ENCODE data around the gene ZCCHC3. TPM values are rescaled to one million over a fixed set of nuclear protein-coding genes. Genes with fewer than 3 reads are reported as not detected.

ZCCHC3 gene
- total RNA-seq, 2 experiments from 2014 or later = 28.4 to 29.0 TPM

GRCh38 chr20:288956-289692, 8.2 kb upstream of the ZCCHC3 start:
- POLR2A ChIA-PET = no interaction called here
- Mint-ChIP-seq H3K27me3 (ENCODE audit: low read depth) (no peaks in the 10 kb centered on the region), H3K27ac (no peak overlapping the region), H3K4me1 (ENCODE audit: low read depth) (peaks cover 13% of the 10 kb centered on the region), H3K36me3 (ENCODE audit: low read depth) (no peaks in the 10 kb centered on the region), H3K4me3 (no peak overlapping the region), H3K9me3 (ENCODE audit: insufficient read depth) (no peaks in the 10 kb centered on the region)
- no peak for ATAC-seq
- DNase-seq = no peak
- CTCF ChIA-PET = interaction anchor here (1.2 to 2.0 kb wide), 4 partner anchors 23 to 42 kb away, joined by 3 to 11 read pairs (median 4); partner anchors contain the start of gene SOX12

GRCh38 chr20:289693-290083, 7.7 kb upstream of the ZCCHC3 start:
- H3K36me3 Mint-ChIP-seq (ENCODE audit: low read depth) = no peaks in the 10 kb centered on the region
- no peak overlapping the region for H3K4me3 Mint-ChIP-seq
- no peak overlapping the region for H3K27ac Mint-ChIP-seq
- no peaks in the 10 kb centered on the region for H3K9me3 Mint-ChIP-seq (ENCODE audit: insufficient read depth)
- peaks cover 14% of the 10 kb centered on the region for H3K4me1 Mint-ChIP-seq (ENCODE audit: low read depth)
- no peak for DNase-seq
- H3K27me3 Mint-ChIP-seq (ENCODE audit: low read depth) = no peaks in the 10 kb centered on the region
- POLR2A ChIA-PET = no interaction called here
- CTCF ChIA-PET = interaction anchor here (1.2 to 2.0 kb wide), 3 partner anchors 24 to 42 kb away, joined by 4 to 11 read pairs (median 5); partner anchors contain the start of gene SOX12
- no peak for ATAC-seq

GRCh38 chr20:290084-290831, 7.1 kb upstream of the ZCCHC3 start, which contains the start of gene C20orf96:
Gene C20orf96, minus strand, starts transcription at chr20:290750. Its CDS starts 140 bp downstream, at chr20:290610.
- Mint-ChIP-seq H3K4me1 (ENCODE audit: low read depth) (peaks cover 17% of the 10 kb centered on the region), H3K36me3 (ENCODE audit: low read depth) (no peaks in the 10 kb centered on the region), H3K27ac (no peak within 1 kb of the TSS), H3K27me3 (ENCODE audit: low read depth) (no peaks in the 10 kb centered on the region), H3K9me3 (ENCODE audit: insufficient read depth) (no peaks in the 10 kb centered on the region), H3K4me3 (no peak within 1 kb of the TSS)
- ChIA-PET POLR2A (no interaction called here), CTCF (interaction anchor here (1.2 to 2.0 kb wide), 3 partner anchors 24 to 41 kb away, joined by 4 to 11 read pairs (median 5); partner anchors contain the start of gene SOX12)
- DNase-seq (peak; percentile 93), ATAC-seq (peak; percentile 96)

- ChIA-PET POLR2A (interaction anchor here (0.8 kb wide), 1 partner anchor 29 kb away, joined by 3 read pairs; no protein-coding TSS in a partner anchor), CTCF (interaction anchor here (1.2 to 3.5 kb wide), 3 partner anchors 26 to 36 kb away, joined by 3 to 12 read pairs (median 6); partner anchors contain the start of gene SOX12)
- Mint-ChIP-seq H3K4me1 (ENCODE audit: low read depth) (peaks cover 33% of the 10 kb centered on the region), H3K9me3 (ENCODE audit: insufficient read depth) (no peaks in the 10 kb centered on the region), H3K4me3 (no peak overlapping the region), H3K27ac (no peak overlapping the region), H3K27me3 (ENCODE audit: low read depth) (no peaks in the 10 kb centered on the region), H3K36me3 (ENCODE audit: low read depth) (peaks cover 19% of the 10 kb centered on the region)
- DNase-seq = no peak
- no peak for ATAC-seq
Measured at GRCh38 chr20:294602-295001, 2.8 kb upstream of the ZCCHC3 start.

- H3K4me1 Mint-ChIP-seq (ENCODE audit: low read depth) = peaks cover 40% of the 10 kb centered on the region
- no peaks in the 10 kb centered on the region for H3K27me3 Mint-ChIP-seq (ENCODE audit: low read depth)
- ATAC-seq (no peak), DNase-seq (no peak)
- H3K27ac Mint-ChIP-seq = peak overlapping the region; percentile 68
- no peaks in the 10 kb centered on the region for H3K9me3 Mint-ChIP-seq (ENCODE audit: insufficient read depth)
- H3K4me3 Mint-ChIP-seq = peak overlapping the region; percentile 99
- POLR2A ChIA-PET = no interaction called here
- CTCF ChIA-PET = interaction anchor here (3.5 kb wide), 1 partner anchor 35 kb away, joined by 12 read pairs; no protein-coding TSS in a partner anchor
- H3K36me3 Mint-ChIP-seq (ENCODE audit: low read depth) = peaks cover 29% of the 10 kb centered on the region
Measured at GRCh38 chr20:295804-296203, 1.6 kb upstream of the ZCCHC3 start.

GRCh38 chr20:297925-298775, 780 bp downstream of the ZCCHC3 start:
- peaks cover 56% of the 10 kb centered on the region for H3K4me1 Mint-ChIP-seq (ENCODE audit: low read depth)
- POLR2A ChIA-PET = interaction anchor here (0.8 to 5.0 kb wide), 7 partner anchors 11 to 245 kb away, joined by 3 to 49 read pairs (median 4); partner anchors contain the start of genes CSNK2A1, NRSN2, SOX12 and TRIB3
- no peaks in the 10 kb centered on the region for H3K9me3 Mint-ChIP-seq (ENCODE audit: insufficient read depth)

GRCh38 chr20:298776-299391, 1.5 kb downstream of the ZCCHC3 start:
- Mint-ChIP-seq H3K27me3 (ENCODE audit: low read depth) (no peaks in the 10 kb centered on the region), H3K4me3 (peak overlapping the region; percentile 92), H3K27ac (peak overlapping the region; percentile 94), H3K36me3 (ENCODE audit: low read depth) (peaks cover 36% of the 10 kb centered on the region), H3K4me1 (ENCODE audit: low read depth) (peaks cover 56% of the 10 kb centered on the region), H3K9me3 (ENCODE audit: insufficient read depth) (no peaks in the 10 kb centered on the region)
- ChIA-PET CTCF (interaction anchor here (0.6 to 4.9 kb wide), 6 partner anchors 10 to 340 kb away, joined by 3 to 32 read pairs (median 6); partner anchors contain the start of gene SOX12), POLR2A (interaction anchor here (0.8 to 5.0 kb wide), 4 partner anchors 10 to 82 kb away, joined by 3 to 49 read pairs (median 9); partner anchors contain the start of genes SOX12 and TRIB3)
- no peak for DNase-seq
- no peak for ATAC-seq

More at GRCh38 chr20:297925-298775, 780 bp downstream of the ZCCHC3 start:
- Mint-ChIP-seq H3K36me3 (ENCODE audit: low read depth) (peaks cover 36% of the 10 kb centered on the region), H3K4me3 (peak overlapping the region; percentile 92), H3K27ac (peak overlapping the region; percentile 94), H3K27me3 (ENCODE audit: low read depth) (no peaks in the 10 kb centered on the region)
- CTCF ChIA-PET = interaction anchor here (0.6 to 4.9 kb wide), 5 partner anchors 11 to 341 kb away, joined by 3 to 32 read pairs (median 7); partner anchors contain the start of gene SOX12
- ATAC-seq (peak; percentile 35), DNase-seq (peak; percentile 66)

- ChIA-PET CTCF (interaction anchor here (0.7 to 4.9 kb wide), 6 partner anchors 10 to 34 kb away, joined by 3 to 32 read pairs (median 4); partner anchors contain the start of gene SOX12), POLR2A (interaction anchor here (0.6 to 5.0 kb wide), 3 partner anchors 9 to 25 kb away, joined by 3 to 49 read pairs (median 4); partner anchors contain the start of gene SOX12)
- Mint-ChIP-seq H3K9me3 (ENCODE audit: insufficient read depth) (no peaks in the 10 kb centered on the region), H3K27ac (no peak overlapping the region), H3K4me3 (peak overlapping the region; percentile 27), H3K36me3 (ENCODE audit: low read depth) (peaks cover 36% of the 10 kb centered on the region), H3K27me3 (ENCODE audit: low read depth) (no peaks in the 10 kb centered on the region), H3K4me1 (ENCODE audit: low read depth) (peaks cover 52% of the 10 kb centered on the region)
- no peak for ATAC-seq
- no peak for DNase-seq
Measured at GRCh38 chr20:300345-300990, 3.1 kb downstream of the ZCCHC3 start.

GRCh38 chr20:301886-302848, 4.8 kb downstream of the ZCCHC3 start:
- ATAC-seq = no peak
- H3K4me3 Mint-ChIP-seq = no peak overlapping the region
- no peaks in the 10 kb centered on the region for H3K9me3 Mint-ChIP-seq (ENCODE audit: insufficient read depth)
- CTCF ChIA-PET = interaction anchor here (1.2 to 4.9 kb wide), 2 partner anchors 21 to 29 kb away, joined by 4 to 32 read pairs; partner anchors contain the start of gene SOX12
- no peak overlapping the region for H3K27ac Mint-ChIP-seq
- H3K4me1 Mint-ChIP-seq (ENCODE audit: low read depth) = peaks cover 36% of the 10 kb centered on the region
- H3K36me3 Mint-ChIP-seq (ENCODE audit: low read depth) = peaks cover 36% of the 10 kb centered on the region
- POLR2A ChIA-PET = no interaction called here
- no peak for DNase-seq
- H3K27me3 Mint-ChIP-seq (ENCODE audit: low read depth) = no peaks in the 10 kb centered on the region
